GM10847 (cell line): ENCODE measurements around the gene TENT4B.

ENCODE experiments used
- POLR2A ChIP-seq: IDR thresholded peaks from 2 replicates; pipeline ENCODE4 v1.6.1; 2011; ENCODE audit not compliant: insufficient read length; ENCODE audit errors: extremely low read depth

TENT4B gene

DNA sequence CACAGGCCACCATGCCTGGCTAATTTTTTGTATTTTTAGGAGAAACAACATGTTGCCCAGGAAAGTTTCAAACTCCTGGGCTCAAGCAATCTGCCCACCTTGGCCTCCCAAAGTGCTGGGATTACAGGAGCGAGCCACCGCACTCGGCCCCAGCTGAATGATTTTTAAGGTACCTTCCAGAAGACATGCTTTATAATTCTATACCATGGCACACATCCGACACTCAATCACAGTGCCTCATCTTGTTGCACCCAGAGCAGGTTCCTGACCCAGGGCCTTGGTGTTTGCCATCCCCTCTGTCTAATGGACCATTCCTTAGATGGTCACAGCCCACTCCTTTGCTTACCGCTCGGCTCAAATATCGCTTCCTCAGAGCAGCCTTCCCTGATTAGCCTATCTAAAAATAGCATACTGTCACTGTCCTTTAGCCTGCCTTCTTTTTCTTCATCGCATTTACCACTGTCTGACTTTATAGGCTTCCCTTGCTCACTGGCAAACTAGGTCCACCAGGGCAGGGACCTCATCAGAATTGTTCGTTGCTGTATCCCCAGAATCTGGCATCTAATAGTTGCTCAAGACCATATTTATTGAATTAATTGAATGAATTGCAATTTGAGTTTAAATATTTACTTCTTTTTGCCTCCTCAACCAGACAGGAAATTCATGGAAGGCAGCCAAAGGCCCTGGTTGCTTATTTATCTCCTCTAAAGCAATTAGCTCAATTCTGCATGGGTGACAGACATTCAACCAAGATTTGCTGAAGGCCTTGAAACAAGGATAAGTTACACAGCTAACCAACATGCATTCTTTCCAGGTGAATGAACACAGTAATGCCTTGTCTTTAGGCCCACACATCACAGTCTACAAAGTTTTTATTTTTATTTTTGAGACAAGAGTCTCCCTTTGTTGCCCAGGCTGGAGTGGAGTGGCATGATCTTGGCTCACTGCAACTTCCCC, 6.3 kb upstream of the TENT4B start:
- TF ChIP-seq POLR2A = no peak

DNA sequence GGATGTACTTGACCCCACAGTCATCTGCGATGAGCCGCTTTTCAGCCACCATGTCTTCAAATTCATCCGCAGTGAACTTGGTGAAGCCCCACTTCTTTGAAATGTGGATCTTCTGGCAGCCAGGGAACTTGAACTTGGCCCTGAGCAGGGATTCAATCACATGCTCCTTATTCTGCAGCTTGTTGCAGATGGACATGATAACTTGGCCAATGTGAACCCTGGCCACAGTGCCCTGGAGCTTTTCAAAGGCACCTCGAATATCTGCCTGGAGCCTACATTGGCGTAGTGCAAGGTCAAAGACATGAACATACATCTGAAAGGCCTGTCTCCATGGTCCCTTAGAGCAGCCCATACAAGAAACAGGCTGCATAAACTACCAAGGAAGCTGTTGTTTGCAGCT, 1.8 kb upstream of the TENT4B start:
- TF ChIP-seq POLR2A = no peak

- TF ChIP-seq POLR2A = no peak
Observed at GRCh38 chr16:50151756-50152155, 1.4 kb upstream of the TENT4B start.

GRCh38 chr16:50152351-50152806, 727 bp upstream of the TENT4B start:
- no peak for TF ChIP-seq POLR2A

GRCh38 chr16:50153596-50154419, 702 bp downstream of the TENT4B start:
- no peak for TF ChIP-seq POLR2A

GRCh38 chr16:50154420-50154950, 1.4 kb downstream of the TENT4B start:
- no peak for TF ChIP-seq POLR2A

- TF ChIP-seq POLR2A = no peak
Observed at GRCh38 chr16:50155925-50156324, 2.8 kb downstream of the TENT4B start.

GRCh38 chr16:50156590-50156989, 3.5 kb downstream of the TENT4B start:
- TF ChIP-seq POLR2A = no peak

DNA sequence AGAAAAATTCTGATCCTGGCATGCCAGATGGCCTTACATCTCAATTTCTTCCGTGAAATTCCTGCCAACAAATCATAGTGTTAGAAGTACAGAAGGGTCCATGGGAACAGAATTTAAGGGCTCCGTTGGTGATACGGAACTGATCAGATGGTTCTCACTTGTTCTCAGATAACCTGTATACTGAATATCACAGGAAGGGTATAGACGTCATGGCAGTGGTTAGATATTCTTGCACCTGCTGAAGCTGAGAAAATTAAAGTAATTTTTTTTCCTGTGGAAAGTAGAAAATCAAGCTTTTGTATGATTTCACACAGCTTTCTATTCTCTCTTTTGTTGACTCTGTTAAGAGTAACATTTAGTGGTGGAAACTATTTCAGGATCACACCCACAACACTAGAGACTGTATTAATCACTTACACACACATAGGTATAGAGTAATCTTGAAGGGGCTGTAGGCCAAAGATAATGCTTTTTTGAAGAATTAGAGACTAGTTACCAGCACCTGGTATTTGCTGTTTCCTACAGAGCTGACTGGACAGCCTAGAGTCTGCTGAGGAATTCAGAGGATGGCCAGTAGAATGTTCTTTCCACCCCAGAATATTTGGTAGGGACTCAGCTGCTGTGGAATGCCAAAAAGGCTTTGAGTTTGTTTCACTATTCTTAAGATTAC, 7.5 kb downstream of the TENT4B start:
- no peak for TF ChIP-seq POLR2A

DNA sequence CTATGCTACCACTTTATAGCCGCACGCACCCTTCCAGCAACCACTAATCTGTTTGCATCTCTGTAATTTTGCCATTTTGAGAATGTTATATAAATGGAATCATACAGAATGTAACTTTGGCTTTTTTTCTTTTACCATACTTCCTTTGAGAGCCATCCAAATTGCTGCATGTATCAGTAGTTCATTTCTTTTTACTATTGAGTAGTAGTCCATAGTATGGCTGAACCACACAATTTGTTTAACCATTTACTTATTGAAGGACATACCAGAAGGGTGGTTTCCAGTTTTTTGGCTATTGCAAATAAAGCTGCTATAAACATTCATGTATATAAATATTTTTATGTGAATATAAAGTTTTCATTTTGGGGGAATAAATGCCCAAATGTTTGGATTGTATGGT, 8.8 kb downstream of the TENT4B start:
- TF ChIP-seq POLR2A = no peak

DNA sequence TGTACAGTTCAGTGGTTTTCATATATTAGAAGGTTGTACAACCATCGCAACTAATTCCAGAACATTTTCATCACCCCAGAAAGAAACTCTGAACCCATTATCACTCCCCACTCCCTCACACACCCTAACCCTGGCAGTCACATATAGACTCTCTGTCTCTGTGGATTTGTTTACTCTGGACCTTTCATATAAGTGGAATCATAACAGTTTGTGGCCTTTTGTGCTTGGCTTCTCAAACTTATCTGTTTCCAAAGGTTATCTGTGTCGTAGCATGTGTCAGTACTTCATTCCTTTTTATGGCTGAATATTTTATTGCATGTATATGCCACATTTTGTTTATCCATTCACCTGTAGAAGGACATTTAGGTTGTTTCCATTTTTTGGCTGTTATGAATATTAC, 12.4 kb downstream of the TENT4B start:
- TF ChIP-seq POLR2A = no peak

- TF ChIP-seq POLR2A = no peak
Observed at GRCh38 chr16:50166511-50167500, 13.7 kb downstream of the TENT4B start.

GRCh38 chr16:50167556-50167955, 14.4 kb downstream of the TENT4B start:
- no peak for TF ChIP-seq POLR2A

DNA sequence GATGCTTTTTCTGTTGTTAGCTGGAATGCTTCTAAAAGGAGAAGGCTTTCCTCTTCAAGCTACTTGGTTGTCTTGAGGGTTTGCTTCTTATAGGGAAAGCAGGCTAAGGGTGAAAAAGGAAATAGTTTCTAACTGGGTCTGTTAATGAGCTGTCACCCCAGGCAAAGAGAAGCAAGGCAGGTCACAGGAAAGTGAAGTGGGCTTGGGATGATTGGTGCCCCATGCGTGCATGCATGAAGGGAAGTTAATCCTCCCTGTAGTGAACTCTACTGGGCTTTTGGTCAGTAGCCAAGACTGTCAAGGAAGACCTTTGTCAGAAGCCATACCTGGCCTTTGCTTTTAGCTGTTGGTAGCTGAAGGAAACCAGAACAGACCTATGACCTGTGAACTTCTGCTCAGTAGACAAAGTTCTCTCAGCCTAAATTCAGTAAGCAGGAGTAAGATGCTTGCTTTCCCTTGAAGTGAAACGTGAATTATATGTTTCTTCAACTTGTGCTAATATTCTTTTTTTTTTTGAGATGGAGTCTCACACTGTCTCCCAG, 16.5 kb downstream of the TENT4B start:
- TF ChIP-seq POLR2A = no peak
